Gastrocnemius medialis (tissue), 4 donors: ENCODE results near the gene NLRC3. TPM values are rescaled to one million over a fixed set of nuclear protein-coding genes. Genes with fewer than 3 reads are reported as not detected.
"Not testable (repeated sequence)": the region's sequence is repeated elsewhere in the genome, so short reads cannot be mapped to it uniquely, and the experiment has no call there.

Source experiments
- ATAC-seq, 2 donors: fragments of 150-250 bp; one replicate each; pipeline ENCODE4 v1.9.1; 2016
- DNase-seq, 2 donors: peaks; one replicate each; pipeline ENCODE4 v3.0.0-alpha.2; 2019
- H3K27ac ChIP-seq, 4 donors: fragments of 200-600 bp; sonication (generic); 1 replicate in 1 of 4; 2 replicates in 3 of 4; pipeline ENCODE4 v1.5.1; 2016 to 2018; ENCODE audit warnings: mild to moderate bottlenecking in 2 of 4, moderate library complexity in 1 of 4
- H3K27me3 ChIP-seq, 3 donors: fragments of 200-600 bp; sonication (generic) in 2 of 3; 1 replicate in 1 of 3; 2 replicates in 2 of 3; pipeline versions ENCODE4 v1.5.1 to v1.6.0; 2016 to 2019; ENCODE audit warnings: mild to moderate bottlenecking in 1 of 3, moderate library complexity in 1 of 3
- H3K36me3 ChIP-seq, 2 donors: fragments of 200-600 bp; sonication (generic) in 1 of 2; one replicate each; pipeline ENCODE4 v1.5.1; 2017 to 2018
- H3K4me1 ChIP-seq, 2 donors: fragments of 200-600 bp; sonication (generic) in 1 of 2; one replicate each; pipeline ENCODE4 v1.5.1; 2016 to 2017; ENCODE audit warnings: mild to moderate bottlenecking in 2 of 2
- H3K4me3 ChIP-seq, 4 donors: fragments of 200-600 bp; sonication (generic) in 3 of 4; 1 replicate in 1 of 4; 2 replicates in 3 of 4; pipeline ENCODE4 v1.5.1; 2016 to 2019; ENCODE audit warnings: mild to moderate bottlenecking in 2 of 4
- H3K9me3 ChIP-seq, 3 donors: fragments of 200-600 bp; sonication (generic) in 2 of 3; 1 replicate in 1 of 3; 2 replicates in 2 of 3; pipeline ENCODE4 v1.5.1; 2016 to 2019
- POLR2A ChIP-seq, 2 donors: fragments of 450-650 bp; IDR thresholded peaks; one replicate each; pipeline ENCODE4 v1.6.1; 2017; ENCODE audit warnings: antibody characterized with exemption in 2 of 2, mild to moderate bottlenecking in 2 of 2, moderate library complexity in 2 of 2
- in situ Hi-C, 4 donors: fragments of 200-750 bp; cut with MboI; loops; one replicate each; pipeline versions ENCODE4 v1.15.0 to v1.8.0; 2017; ENCODE audit warnings: low sequenced_read_pairs in 4 of 4
- intact Hi-C: fragments of 100-400 bp; cut with DNase I; formaldehyde crosslinking; loops from one replicate; pipeline ENCODE4 v1.15.1; 2023; ENCODE audit warnings: low total_unique reads
- total RNA-seq, 4 donors: library from RNA; depleted of rRNA; stranded (reverse); fragments of >200 nt; gene quantifications; one replicate each; pipeline versions ENCODE4 v1.1.0 to v1.2.3, GENCODE V29; 2016
- TF ChIP-seq, protein P1 (sequence below), 5 experiments: fragments of 450-650 bp in 3 of 5; fragments of 200-600 bp in 2 of 5; sonication (generic) in 2 of 5; IDR thresholded peaks in 4 of 5; conservative IDR thresholded peaks in 1 of 5; 1 replicate in 4 of 5; 2 replicates in 1 of 5; pipeline ENCODE4 v1.5.1; 2016 to 2019; ENCODE audit warnings: antibody characterized with exemption in 5 of 5, mild to moderate bottlenecking in 3 of 5, moderate library complexity in 3 of 5

NLRC3 gene
- total RNA-seq, 4 donors from 2014 or later: 0.11 to 0.26 (median 0.22) TPM

DNA sequence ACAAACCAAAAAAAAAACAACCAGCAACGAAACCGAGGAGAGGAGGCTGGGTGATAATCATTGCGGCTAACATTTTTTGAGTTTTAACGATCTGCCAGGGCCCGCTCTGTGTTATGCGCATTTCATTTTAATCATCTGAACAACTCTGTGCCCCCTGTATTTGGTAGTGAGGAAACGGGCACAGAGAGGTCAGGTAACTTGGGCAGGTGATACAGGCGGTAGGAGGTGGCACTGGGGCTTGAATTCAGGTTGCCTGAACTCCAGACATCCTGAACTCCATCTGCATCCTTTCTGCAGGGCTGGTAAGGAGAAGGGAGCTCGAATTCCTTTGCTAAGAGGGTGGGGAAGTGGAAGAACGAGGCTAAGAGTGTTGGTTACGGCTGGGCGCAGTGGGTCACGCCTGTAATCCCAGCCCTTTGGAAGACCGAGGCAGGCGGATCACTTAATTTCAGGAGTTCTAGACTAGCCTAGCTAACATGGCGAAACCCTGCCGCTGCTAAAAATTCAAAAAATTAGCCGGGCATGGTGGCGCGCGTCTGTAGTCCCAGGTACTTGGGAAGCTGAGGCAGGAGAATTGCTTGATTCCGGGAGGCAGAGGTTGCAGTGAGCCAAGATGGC lies 75.3 kb downstream of the NLRC3 start:
- Histone ChIP-seq H3K36me3 (peaks cover 0 to 12% of the 10 kb centered on the region in 2 donors), H3K27me3 (no peaks in the 10 kb centered on the region), H3K27ac (no peak overlapping the region), H3K9me3 (no peaks in the 10 kb centered on the region), H3K4me3 (peak overlapping the region; percentile 89 to 92 (median 91)), H3K4me1 (peaks cover 6 to 15% of the 10 kb centered on the region in 2 donors)
- DNase-seq: no peak
- TF ChIP-seq, protein P1, sequence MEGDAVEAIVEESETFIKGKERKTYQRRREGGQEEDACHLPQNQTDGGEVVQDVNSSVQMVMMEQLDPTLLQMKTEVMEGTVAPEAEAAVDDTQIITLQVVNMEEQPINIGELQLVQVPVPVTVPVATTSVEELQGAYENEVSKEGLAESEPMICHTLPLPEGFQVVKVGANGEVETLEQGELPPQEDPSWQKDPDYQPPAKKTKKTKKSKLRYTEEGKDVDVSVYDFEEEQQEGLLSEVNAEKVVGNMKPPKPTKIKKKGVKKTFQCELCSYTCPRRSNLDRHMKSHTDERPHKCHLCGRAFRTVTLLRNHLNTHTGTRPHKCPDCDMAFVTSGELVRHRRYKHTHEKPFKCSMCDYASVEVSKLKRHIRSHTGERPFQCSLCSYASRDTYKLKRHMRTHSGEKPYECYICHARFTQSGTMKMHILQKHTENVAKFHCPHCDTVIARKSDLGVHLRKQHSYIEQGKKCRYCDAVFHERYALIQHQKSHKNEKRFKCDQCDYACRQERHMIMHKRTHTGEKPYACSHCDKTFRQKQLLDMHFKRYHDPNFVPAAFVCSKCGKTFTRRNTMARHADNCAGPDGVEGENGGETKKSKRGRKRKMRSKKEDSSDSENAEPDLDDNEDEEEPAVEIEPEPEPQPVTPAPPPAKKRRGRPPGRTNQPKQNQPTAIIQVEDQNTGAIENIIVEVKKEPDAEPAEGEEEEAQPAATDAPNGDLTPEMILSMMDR (IDR thresholded peaks at IDR 0.05 in 4 of 5, conservative IDR thresholded peaks at IDR 0.05 in 1 of 5): no peak
- no peak for TF ChIP-seq POLR2A (IDR thresholded peaks at IDR 0.05)
- no peak for ATAC-seq
- intact Hi-C loops (loop anchor here (1.0 to 10.0 kb wide), 5 partner anchors 45 to 347 kb away; partner anchors contain the start of genes OR1F1, ZNF200 and ZNF263), in situ Hi-C loops (loop anchor here in 1 of 4 donors (25.0 kb wide), 1 partner anchor 385 kb away; the partner anchor contains the start of gene CREBBP)

DNA sequence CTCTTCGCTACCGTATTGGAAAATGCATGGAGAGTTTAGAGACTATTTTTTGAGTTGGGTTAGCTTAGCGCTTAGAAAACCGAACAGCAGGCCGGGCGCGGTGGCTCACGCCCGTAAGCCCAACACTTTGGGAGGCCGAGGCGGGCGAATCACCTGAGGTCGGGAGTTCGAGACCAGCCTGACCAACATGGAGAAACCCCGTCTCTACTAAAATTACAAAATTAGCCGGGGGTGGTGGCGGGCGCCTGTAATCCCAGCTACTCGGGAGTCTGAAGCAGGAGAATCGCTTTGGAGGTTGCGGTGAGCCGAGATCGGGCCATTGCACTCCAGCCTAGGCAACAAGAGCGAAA lies 75.8 kb downstream of the NLRC3 start:
- peak in 1 of 2 donors; percentile 4 for ATAC-seq
- not testable (repeated sequence) for H3K9me3 ChIP-seq, H3K27me3 ChIP-seq, H3K36me3 ChIP-seq, DNase-seq
- Histone ChIP-seq H3K27ac (peak overlapping the region; percentile 62 to 80 (median 74)), H3K4me1 (peaks cover 6 to 15% of the 10 kb centered on the region in 2 donors), H3K4me3 (peak overlapping the region; percentile 89 to 92 (median 91))
- in situ Hi-C loops (loop anchor here in 1 of 4 donors (25.0 kb wide), 1 partner anchor 386 kb away; the partner anchor contains the start of gene CREBBP), intact Hi-C loops (loop anchor here (1.0 to 10.0 kb wide), 5 partner anchors 45 to 347 kb away; partner anchors contain the start of genes OR1F1, ZNF200 and ZNF263)

DNA sequence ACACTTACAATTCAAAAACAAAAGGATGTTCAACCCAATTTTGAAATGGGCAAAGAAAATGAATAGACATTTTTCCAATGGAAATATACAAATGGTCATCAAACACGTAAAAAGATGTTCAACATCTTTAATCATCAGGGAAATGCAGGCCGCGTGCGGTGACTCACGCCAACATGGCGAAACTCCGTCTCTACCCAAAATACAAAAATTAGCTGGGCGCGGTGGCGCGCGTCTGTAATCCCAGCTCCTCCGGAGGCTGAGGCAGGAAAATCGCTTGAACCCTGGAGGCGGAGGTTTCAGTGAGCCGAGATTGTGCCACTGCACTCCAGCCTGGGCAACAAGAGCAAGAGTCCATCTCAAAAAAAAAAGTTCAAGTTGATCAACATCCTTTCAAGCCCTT lies 78.2 kb downstream of the NLRC3 start:
- Histone ChIP-seq H3K27me3 (no peaks in the 10 kb centered on the region), H3K9me3 (no peaks in the 10 kb centered on the region), H3K36me3 (no peaks in the 10 kb centered on the region), H3K4me1 (peaks cover 6 to 15% of the 10 kb centered on the region in 2 donors), H3K27ac (no peak overlapping the region), H3K4me3 (no peak overlapping the region)
- DNase-seq (no peak), ATAC-seq (no peak)
- in situ Hi-C loops (loop anchor here in 1 of 4 donors (10.0 kb wide), 1 partner anchor 94 kb away; the partner anchor contains the start of genes ZNF174 and ZSCAN32), intact Hi-C loops (no loop called here)
- TF ChIP-seq, protein P1 (IDR thresholded peaks at IDR 0.05 in 4 of 5, conservative IDR thresholded peaks at IDR 0.05 in 1 of 5): no peak
- TF ChIP-seq POLR2A (IDR thresholded peaks at IDR 0.05): no peak

DNA sequence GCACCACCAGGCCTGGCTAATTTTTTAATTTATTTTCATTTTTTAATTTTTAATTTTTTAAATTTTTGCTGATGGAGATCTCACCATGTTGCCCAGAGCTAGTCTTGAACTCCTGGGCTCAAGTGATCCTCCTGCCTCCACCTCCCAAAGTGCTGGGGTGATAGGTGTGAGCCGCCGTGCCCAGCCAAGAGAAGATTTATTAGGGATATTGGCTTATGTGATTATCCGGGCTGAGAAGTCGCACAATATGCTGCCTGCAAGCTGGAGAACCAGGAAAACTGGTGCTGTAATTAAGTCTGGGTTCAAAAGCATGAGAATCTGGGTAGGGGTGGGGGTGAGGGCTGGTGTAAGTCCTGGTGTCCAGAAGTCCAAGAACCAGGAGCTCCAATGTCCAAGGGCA lies 79.4 kb downstream of the NLRC3 start:
- Histone ChIP-seq H3K27me3 (no peaks in the 10 kb centered on the region), H3K36me3 (no peaks in the 10 kb centered on the region), H3K9me3 (no peaks in the 10 kb centered on the region), H3K4me3 (no peak overlapping the region), H3K27ac (no peak overlapping the region), H3K4me1 (peaks cover 6 to 15% of the 10 kb centered on the region in 2 donors)
- intact Hi-C loops (no loop called here), in situ Hi-C loops (loop anchor here in 1 of 4 donors (10.0 kb wide), 1 partner anchor 93 kb away; the partner anchor contains the start of genes ZNF174 and ZSCAN32)
- DNase-seq: no peak
- ATAC-seq: no peak
- TF ChIP-seq, protein P1 (IDR thresholded peaks at IDR 0.05 in 4 of 5, conservative IDR thresholded peaks at IDR 0.05 in 1 of 5): no peak
- TF ChIP-seq POLR2A (IDR thresholded peaks at IDR 0.05): no peak

DNA sequence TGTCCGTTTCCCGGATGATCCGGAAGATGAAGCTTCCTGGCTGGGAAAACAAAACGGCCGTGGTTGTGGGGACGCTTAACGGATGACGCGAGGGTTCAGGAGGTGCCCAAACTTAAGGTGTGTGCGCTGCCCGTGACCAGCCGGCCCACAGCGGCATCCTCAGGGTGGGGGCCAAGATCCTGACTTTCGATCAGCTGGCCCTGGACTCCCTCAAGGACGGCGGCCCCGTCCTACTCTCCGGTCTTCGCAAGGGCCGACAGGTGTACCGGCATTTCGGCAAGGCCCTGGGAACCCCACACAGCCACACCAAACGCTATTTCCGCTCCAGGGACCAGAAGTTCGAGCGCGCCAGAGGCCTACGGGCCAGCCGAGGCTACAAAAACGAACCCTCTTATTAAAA lies 80.8 kb downstream of the NLRC3 start:
- Histone ChIP-seq H3K36me3 (no peaks in the 10 kb centered on the region), H3K27ac (no peak overlapping the region), H3K9me3 (no peaks in the 10 kb centered on the region), H3K4me1 (peaks cover 0 to 4% of the 10 kb centered on the region in 2 donors), H3K4me3 (no peak overlapping the region), H3K27me3 (no peaks in the 10 kb centered on the region)
- in situ Hi-C loops (loop anchor here in 1 of 4 donors (10.0 kb wide), 1 partner anchor 92 kb away; the partner anchor contains the start of genes ZNF174 and ZSCAN32), intact Hi-C loops (no loop called here)
- DNase-seq (no peak), ATAC-seq (no peak)
- TF ChIP-seq POLR2A (IDR thresholded peaks at IDR 0.05): no peak
- TF ChIP-seq, protein P1 (IDR thresholded peaks at IDR 0.05 in 4 of 5, conservative IDR thresholded peaks at IDR 0.05 in 1 of 5): no peak
